Activated naive CD4-positive, alpha-beta T cell treated with anti-CD3 and anti-CD28 coated beads, Interleukin-2, amount 10 ng/mL, durations not matched to agents 7 days and 5 days (primary cell): Measurements from ENCODE around the gene WIPF1.

Source experiments
- CTCF ChIA-PET: fragments of 350-600 bp; sonication (Branson Sonifier 250); formaldehyde crosslinking; loops from one replicate; lab custom pipeline; 2021; ENCODE audit warnings: antibody characterized with exemption; lab: Charles Lee
- DNase-seq: peaks from one replicate; pipeline ENCODE4 v3.0.0-alpha.2; 2020
- H3K27ac Mint-ChIP-seq: one replicate; pipeline ENCODE4 v1.8.0; 2021; ENCODE audit warnings: mild to moderate bottlenecking, moderate library complexity, mixed read lengths
- H3K27me3 Mint-ChIP-seq: one replicate; pipeline ENCODE4 v1.8.0; 2021; ENCODE audit warnings: mild to moderate bottlenecking, mixed read lengths
- H3K36me3 Mint-ChIP-seq: one replicate; pipeline ENCODE4 v1.8.0; 2021; ENCODE audit warnings: mixed read lengths
- H3K4me1 Mint-ChIP-seq: one replicate; pipeline ENCODE4 v1.8.0; 2021; ENCODE audit warnings: mixed read lengths
- H3K4me3 Mint-ChIP-seq: one replicate; pipeline ENCODE4 v1.8.0; 2021; ENCODE audit warnings: mild to moderate bottlenecking, moderate library complexity, mixed read lengths
- H3K9me3 Mint-ChIP-seq: one replicate; pipeline ENCODE4 v1.8.0; 2021; ENCODE audit warnings: mixed read lengths

WIPF1 gene

DNA sequence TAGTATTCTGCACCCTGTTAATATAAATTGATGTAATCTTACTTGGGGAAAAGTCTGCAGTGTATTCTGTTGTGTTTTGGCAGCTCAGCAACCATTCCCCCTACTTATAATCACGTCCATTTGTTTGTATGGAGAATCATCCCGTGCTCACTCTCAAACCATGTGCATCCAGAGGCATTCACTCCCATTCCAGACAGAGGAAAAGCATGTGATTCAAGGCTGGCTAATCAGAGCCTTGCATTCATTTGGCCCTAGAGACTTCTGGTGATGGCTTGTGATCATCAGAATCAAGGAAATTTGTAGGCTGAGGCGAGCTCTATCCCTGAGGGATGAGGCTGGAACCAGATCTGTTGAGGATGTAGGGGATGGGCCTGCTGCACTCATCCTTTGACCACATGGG lies 5.1 kb upstream of the WIPF1 start:
- no peak for DNase-seq
- CTCF ChIA-PET = interaction anchor here (1.0 to 24.2 kb wide), 17 partner anchors 9 to 142 kb away, joined by 3 to 272 read pairs (median 5); no protein-coding TSS in a partner anchor
- H3K27me3 Mint-ChIP-seq = no peaks in the 10 kb centered on the region
- H3K27ac Mint-ChIP-seq = peak overlapping the region; percentile 71
- H3K9me3 Mint-ChIP-seq = peaks cover 4% of the 10 kb centered on the region
- H3K4me1 Mint-ChIP-seq = peaks cover 88% of the 10 kb centered on the region
- no peak overlapping the region for H3K4me3 Mint-ChIP-seq
- peaks cover 66% of the 10 kb centered on the region for H3K36me3 Mint-ChIP-seq

DNA sequence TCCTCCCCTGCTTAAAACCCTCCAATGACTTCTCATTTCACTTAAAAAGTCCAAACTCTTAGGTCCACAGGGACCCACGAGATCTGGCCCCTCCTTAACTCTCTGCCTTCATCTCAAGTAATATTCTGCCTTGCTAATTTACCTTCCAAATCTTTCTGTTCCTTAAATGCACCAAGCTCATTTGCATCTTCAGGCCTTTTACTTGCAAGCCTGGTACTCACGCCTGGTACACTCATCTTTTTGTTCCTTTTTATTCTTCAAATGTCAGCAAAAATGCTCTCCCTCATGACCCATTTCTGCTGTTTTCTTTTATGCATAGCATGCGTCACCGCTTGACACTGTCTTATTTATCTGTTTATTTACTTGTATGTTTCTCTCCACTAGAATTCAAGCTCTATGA lies 2.7 kb upstream of the WIPF1 start:
- Mint-ChIP-seq H3K9me3 (peaks cover 4% of the 10 kb centered on the region), H3K27me3 (no peaks in the 10 kb centered on the region), H3K27ac (peak overlapping the region; percentile 98), H3K4me1 (peaks cover 68% of the 10 kb centered on the region), H3K4me3 (no peak overlapping the region), H3K36me3 (peaks cover 70% of the 10 kb centered on the region)
- DNase-seq = no peak
- CTCF ChIA-PET = interaction anchor here (2.0 to 24.2 kb wide), 4 partner anchors 12 to 85 kb away, joined by 7 to 272 read pairs (median 41); no protein-coding TSS in a partner anchor

DNA sequence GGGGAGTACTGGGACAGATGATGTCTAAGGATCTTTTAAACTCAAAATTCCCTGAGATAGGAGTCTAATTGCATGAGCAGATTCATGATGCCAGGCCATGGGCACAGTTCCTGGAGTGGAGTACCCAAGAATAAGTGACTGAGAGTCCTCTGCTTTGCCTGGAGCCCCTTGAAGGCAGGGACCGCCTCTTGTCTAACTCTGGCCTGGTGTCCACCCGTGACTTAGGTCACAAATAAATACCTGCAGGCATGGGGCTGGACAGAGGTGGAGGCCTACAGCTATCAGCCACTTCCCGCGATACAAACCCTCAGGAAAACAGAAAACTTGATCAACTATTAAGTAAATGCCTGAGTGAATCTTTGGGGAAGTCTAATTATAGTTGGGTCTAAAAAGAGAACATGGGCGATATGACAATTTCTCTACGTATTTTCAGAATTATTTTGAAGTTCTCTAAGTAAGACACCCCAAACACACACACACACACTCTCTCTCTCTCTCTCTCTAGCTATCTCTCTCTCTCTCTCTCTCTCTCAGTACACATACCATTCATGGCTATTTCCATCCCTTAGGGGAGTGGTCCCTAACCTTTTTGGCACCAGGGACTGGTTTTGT lies 1.8 kb upstream of the WIPF1 start:
- H3K9me3 Mint-ChIP-seq = peaks cover 4% of the 10 kb centered on the region
- peak overlapping the region; percentile 98 for H3K27ac Mint-ChIP-seq
- H3K4me3 Mint-ChIP-seq = peak overlapping the region; percentile 91
- no peak for DNase-seq
- H3K27me3 Mint-ChIP-seq = no peaks in the 10 kb centered on the region
- CTCF ChIA-PET = interaction anchor here (0.7 to 24.2 kb wide), 7 partner anchors 13 to 137 kb away, joined by 3 to 272 read pairs (median 18); partner anchors contain the start of gene GPR155
- peaks cover 73% of the 10 kb centered on the region for H3K36me3 Mint-ChIP-seq
- H3K4me1 Mint-ChIP-seq = peaks cover 65% of the 10 kb centered on the region

DNA sequence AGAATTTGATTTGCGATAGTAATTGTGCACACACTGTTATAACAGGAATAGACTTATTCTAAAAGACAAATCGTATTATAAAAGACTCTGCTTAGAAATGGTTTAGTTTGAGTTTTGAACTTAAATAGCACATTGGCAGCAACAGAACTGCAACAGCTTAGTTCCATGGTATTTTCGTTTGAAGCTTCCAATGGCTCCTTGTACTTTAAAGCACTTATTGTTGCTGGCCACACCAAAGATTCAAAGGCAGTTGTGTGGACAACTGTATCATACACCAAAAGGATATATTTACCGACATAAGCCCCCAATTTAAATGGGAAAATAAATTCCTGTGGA lies 627 bp downstream of the WIPF1 start:
- CTCF ChIA-PET = interaction anchor here (1.0 to 24.2 kb wide), 5 partner anchors 10 to 100 kb away, joined by 3 to 272 read pairs (median 4); no protein-coding TSS in a partner anchor
- no peak for DNase-seq

DNA sequence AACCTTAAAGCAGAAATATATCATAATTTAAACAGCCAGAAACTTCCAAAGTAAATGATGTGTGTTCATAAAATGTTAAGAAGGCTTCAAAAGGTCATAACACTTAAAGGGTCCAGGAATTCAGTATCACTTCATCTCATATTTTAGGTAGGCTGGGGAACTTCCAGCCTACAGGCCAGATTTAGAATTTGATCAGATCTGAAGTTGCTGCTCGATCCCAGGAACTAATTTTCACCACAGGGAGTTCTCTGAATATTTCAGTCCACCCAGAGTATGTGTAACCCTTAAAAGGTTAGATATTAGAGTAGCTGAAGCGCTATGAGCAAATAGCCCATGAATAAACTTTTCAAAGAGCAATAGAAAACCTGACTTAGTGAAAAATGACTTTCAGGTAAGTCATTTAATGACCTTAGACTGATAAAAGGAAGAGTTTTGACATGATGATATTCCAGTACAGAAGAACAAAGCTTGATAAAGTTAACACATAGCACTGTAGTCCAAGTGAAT lies 1.7 kb downstream of the WIPF1 start:
- peaks cover 74% of the 10 kb centered on the region for H3K36me3 Mint-ChIP-seq
- peak overlapping the region; percentile 98 for H3K27ac Mint-ChIP-seq
- CTCF ChIA-PET = interaction anchor here (1.0 to 24.2 kb wide), 3 partner anchors 13 to 89 kb away, joined by 3 to 272 read pairs (median 20); no protein-coding TSS in a partner anchor
- peaks cover 4% of the 10 kb centered on the region for H3K9me3 Mint-ChIP-seq
- H3K27me3 Mint-ChIP-seq = no peaks in the 10 kb centered on the region
- H3K4me1 Mint-ChIP-seq = peaks cover 52% of the 10 kb centered on the region
- peak overlapping the region; percentile 91 for H3K4me3 Mint-ChIP-seq
- no peak for DNase-seq

More for the DNA sequence above, 627 bp downstream of the WIPF1 start:
- peaks cover 74% of the 10 kb centered on the region for H3K36me3 Mint-ChIP-seq
- peak overlapping the region; percentile 91 for H3K4me3 Mint-ChIP-seq
- H3K4me1 Mint-ChIP-seq = peaks cover 52% of the 10 kb centered on the region
- H3K27ac Mint-ChIP-seq = peak overlapping the region; percentile 98
- H3K9me3 Mint-ChIP-seq = peaks cover 4% of the 10 kb centered on the region
- no peaks in the 10 kb centered on the region for H3K27me3 Mint-ChIP-seq

DNA sequence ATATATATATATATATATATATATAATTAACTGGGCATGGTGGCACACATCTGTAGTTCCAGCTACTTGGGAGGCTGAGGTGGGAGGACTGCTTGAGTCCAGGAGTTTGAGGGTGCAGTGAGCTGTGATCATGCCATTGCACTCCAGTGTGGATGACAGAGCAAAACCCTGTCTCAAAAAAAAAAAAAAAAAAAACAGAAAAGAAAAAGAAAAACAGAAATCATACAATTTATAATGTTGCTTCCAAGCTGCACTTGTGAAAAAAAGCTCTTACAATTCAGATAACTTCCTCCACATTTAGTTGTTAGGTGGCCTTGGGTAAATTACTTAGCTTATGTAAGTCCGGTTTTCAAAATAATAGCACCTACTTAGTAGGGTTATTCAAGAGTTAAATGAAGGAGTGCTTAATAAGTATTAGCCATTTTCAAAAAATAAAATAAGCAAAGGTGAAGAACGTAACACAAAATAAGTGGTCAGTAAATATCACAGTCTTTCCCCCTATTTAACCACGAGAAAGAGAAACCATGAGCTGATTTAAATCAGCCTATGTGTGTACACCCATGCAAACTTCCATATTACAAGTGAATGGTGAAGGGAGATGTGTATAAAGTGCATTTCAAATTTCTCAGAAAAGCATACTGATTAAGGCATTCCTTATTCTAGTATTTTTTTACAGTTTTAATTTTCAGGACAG lies 2.3 kb downstream of the WIPF1 start:
- Mint-ChIP-seq H3K4me1 (peaks cover 52% of the 10 kb centered on the region), H3K36me3 (peaks cover 76% of the 10 kb centered on the region), H3K4me3 (peak overlapping the region; percentile 91), H3K27ac (peak overlapping the region; percentile 98), H3K9me3 (peaks cover 4% of the 10 kb centered on the region), H3K27me3 (no peaks in the 10 kb centered on the region)
- DNase-seq = no peak
- CTCF ChIA-PET = interaction anchor here (2.5 to 24.2 kb wide), 3 partner anchors 8 to 90 kb away, joined by 25 to 272 read pairs (median 26); no protein-coding TSS in a partner anchor

DNA sequence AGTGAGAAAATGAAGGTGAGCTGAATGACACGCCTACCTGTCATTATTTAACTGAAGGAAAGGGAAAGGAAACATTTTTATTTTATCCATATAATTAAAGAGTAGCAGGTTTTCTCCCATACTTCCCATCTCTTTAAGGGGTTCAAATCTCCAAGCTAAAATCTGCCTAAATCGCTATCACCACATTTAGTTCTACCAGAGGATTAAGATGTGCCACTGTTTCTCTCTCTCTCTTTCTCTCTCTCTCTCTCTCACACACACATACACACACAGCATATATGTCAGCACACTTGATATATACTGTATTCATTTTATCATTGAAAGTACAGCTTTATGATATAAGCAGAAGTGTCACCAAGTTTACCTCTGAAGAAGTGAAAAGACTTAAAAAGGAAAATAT lies 3.1 kb downstream of the WIPF1 start:
- Mint-ChIP-seq H3K36me3 (peaks cover 74% of the 10 kb centered on the region), H3K9me3 (peaks cover 2% of the 10 kb centered on the region), H3K4me3 (peak overlapping the region; percentile 91), H3K27ac (peak overlapping the region; percentile 98), H3K4me1 (peaks cover 50% of the 10 kb centered on the region), H3K27me3 (no peaks in the 10 kb centered on the region)
- DNase-seq = no peak
- CTCF ChIA-PET = interaction anchor here (1.2 to 24.2 kb wide), 7 partner anchors 9 to 91 kb away, joined by 3 to 272 read pairs (median 7); no protein-coding TSS in a partner anchor

DNA sequence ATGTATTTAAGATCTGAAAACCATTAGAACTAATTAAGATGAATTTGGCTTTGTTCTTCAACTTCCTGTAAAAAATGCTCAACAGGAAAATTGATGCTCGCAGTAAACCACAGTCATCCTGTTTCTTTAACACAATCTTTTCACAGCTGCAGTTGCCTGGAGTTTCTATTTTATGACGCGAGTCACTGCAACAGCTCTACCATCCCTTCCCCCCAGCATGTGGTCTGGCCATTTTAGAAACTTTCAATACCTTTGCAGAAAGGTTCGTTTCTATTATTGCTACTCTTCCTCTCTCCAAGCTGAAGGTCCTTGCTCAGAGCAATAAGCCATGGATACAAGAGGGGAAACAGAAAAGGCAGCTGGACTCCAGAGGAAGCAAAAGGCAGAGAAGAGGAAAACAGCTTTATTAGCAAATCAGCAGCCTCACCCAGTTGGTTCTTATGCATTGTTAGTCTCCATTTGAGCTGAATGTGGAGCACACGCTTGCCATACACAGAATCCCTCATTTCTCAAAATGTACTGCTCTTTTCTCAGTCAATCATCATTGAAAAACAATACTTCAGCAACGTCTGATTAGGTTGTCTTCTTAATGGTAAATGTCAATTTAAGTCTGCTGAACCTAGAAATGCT lies 3.9 kb downstream of the WIPF1 start:
- no peaks in the 10 kb centered on the region for H3K9me3 Mint-ChIP-seq
- H3K4me1 Mint-ChIP-seq = peaks cover 50% of the 10 kb centered on the region
- H3K27ac Mint-ChIP-seq = peak overlapping the region; percentile 98
- peaks cover 76% of the 10 kb centered on the region for H3K36me3 Mint-ChIP-seq
- peak overlapping the region; percentile 91 for H3K4me3 Mint-ChIP-seq
- H3K27me3 Mint-ChIP-seq = no peaks in the 10 kb centered on the region
- CTCF ChIA-PET = interaction anchor here (1.2 to 24.2 kb wide), 8 partner anchors 9 to 91 kb away, joined by 3 to 272 read pairs (median 6); no protein-coding TSS in a partner anchor
- peak; percentile 83 for DNase-seq

DNA sequence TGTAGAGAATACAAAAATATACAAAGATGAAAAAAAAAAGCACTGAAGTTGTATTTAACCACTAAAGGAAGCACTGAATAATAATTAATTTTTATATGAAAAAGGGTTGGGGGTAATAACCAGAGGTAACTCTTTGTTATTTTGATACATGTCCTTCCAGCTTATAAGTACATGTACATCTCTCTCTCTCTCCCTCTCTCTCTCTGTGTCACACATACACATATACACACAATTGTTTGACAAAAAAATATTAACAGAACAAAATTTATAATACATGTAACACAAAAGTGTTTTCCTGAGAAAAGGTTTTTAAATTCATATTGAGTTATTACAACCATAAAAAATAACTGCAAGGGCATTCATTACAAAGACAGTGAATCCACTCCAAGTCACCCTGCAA lies 4.6 kb downstream of the WIPF1 start:
- Mint-ChIP-seq H3K4me1 (peaks cover 51% of the 10 kb centered on the region), H3K27ac (peak overlapping the region; percentile 98), H3K9me3 (no peaks in the 10 kb centered on the region), H3K36me3 (peaks cover 80% of the 10 kb centered on the region), H3K27me3 (no peaks in the 10 kb centered on the region), H3K4me3 (peak overlapping the region; percentile 91)
- DNase-seq = no peak
- CTCF ChIA-PET = interaction anchor here (1.2 to 24.2 kb wide), 5 partner anchors 10 to 92 kb away, joined by 5 to 272 read pairs (median 25); no protein-coding TSS in a partner anchor

DNA sequence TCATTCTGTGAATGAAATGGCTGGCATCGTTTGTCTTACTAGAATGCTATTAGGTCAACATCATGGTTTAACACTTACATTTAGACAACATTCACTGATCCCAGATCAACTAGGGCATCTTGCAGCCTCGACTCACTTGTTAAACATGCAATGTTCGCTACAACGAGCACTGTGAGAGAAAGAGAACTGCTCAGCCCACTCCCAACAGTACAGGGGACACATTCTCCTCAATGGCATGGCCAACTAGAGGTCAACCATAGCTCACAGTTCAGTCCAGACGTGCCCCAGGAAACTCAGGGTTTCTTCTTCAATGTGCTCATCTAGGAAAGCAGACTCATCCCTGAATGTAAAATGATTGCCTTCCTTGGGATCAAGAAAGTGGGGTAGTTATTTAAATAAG lies 5.9 kb downstream of the WIPF1 start:
- H3K4me3 Mint-ChIP-seq = peak overlapping the region; percentile 43

DNA sequence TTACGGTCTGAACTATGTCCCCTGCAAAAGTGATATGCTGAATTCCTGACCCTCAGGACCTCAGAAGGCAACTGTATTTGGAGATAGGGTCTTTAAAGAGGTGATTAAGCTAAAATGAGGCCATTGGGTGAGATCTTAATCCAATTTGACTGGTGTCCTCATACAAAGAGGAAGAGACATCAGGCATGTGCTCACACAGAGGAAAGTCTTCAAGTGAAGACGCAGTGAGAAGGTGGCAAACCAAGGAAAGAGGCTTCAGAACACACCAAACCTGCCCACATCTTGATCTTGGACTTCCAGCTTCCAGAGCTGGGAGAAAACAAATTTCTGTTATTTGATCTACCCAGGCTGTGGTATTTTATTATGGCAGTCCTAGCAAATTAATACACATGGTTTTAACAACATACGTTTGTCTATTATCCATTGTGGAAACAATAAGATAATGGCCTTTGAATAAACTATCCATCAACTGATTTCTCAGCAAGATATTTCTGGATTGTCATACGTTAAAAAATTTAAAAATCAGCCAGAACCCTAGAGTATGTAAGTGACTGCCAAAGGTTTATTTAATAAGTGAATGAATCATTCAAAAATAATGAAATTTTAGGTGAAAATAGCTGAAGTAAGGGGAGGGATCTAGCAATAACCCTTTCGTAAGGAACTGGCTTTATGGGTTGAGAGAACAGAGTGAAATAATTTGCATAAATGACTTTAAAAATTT lies 6.5 kb downstream of the WIPF1 start:
- Mint-ChIP-seq H3K36me3 (peaks cover 73% of the 10 kb centered on the region), H3K4me3 (peak overlapping the region; percentile 24), H3K27ac (peak overlapping the region; percentile 80), H3K4me1 (peaks cover 65% of the 10 kb centered on the region), H3K9me3 (no peaks in the 10 kb centered on the region), H3K27me3 (no peaks in the 10 kb centered on the region)
- CTCF ChIA-PET = interaction anchor here (1.2 to 24.2 kb wide), 3 partner anchors 12 to 94 kb away, joined by 3 to 272 read pairs (median 25); no protein-coding TSS in a partner anchor
- DNase-seq = no peak

More for the DNA sequence above, 5.9 kb downstream of the WIPF1 start:
- Mint-ChIP-seq H3K9me3 (no peaks in the 10 kb centered on the region), H3K36me3 (peaks cover 77% of the 10 kb centered on the region), H3K4me1 (peaks cover 59% of the 10 kb centered on the region), H3K27ac (peak overlapping the region; percentile 80), H3K27me3 (no peaks in the 10 kb centered on the region)
- CTCF ChIA-PET = interaction anchor here (1.2 to 24.2 kb wide), 3 partner anchors 11 to 93 kb away, joined by 3 to 272 read pairs (median 25); no protein-coding TSS in a partner anchor
- DNase-seq = no peak

DNA sequence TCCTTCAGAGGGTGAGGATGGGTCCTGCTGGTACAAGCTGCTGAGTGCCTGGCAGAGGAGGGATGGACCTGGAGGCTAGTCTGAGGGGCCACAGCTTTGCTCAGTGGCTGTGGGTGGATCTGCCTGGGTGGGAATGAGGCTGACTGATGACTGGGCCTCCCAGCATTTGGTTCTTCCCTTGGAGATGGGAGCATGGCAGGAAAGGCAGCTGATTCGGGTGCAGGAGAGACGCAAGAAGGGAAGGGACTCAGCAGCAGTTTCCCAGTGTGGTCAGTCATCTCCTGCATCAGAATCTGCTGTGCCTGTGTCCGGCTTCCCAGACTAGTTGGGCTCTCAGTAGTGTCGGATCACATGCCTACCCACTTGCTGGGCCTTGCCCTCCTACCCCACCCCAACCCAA lies 7.3 kb downstream of the WIPF1 start:
- no peak for DNase-seq
- no peak overlapping the region for H3K4me3 Mint-ChIP-seq

DNA sequence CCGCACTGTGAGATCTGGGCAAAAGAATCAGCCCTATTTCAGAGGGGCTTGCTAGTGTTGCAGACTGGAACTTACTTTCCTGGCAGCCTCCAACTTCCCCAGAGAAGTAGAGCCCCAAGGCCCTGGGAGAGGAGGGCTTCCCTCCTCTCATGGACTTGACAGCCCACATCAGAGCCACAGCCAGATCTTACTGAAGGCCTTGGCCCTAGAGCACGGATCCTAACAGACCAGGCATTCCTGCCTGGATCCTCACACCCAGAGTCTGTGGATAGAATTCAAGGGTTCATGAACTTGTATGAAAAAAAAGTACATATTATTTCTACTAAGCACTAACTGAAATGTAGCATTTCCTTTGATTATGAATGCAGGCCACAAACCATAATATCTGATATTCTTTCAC lies 8.3 kb downstream of the WIPF1 start:
- Mint-ChIP-seq H3K27ac (peak overlapping the region; percentile 86), H3K4me3 (peak overlapping the region; percentile 22), H3K9me3 (no peaks in the 10 kb centered on the region), H3K4me1 (peaks cover 78% of the 10 kb centered on the region), H3K27me3 (no peaks in the 10 kb centered on the region), H3K36me3 (peaks cover 73% of the 10 kb centered on the region)
- DNase-seq = no peak
- CTCF ChIA-PET = interaction anchor here (1.1 to 24.2 kb wide), 2 partner anchors 44 to 96 kb away, joined by 3 to 272 read pairs; no protein-coding TSS in a partner anchor

More for the DNA sequence above, 7.3 kb downstream of the WIPF1 start:
- Mint-ChIP-seq H3K27me3 (no peaks in the 10 kb centered on the region), H3K36me3 (peaks cover 71% of the 10 kb centered on the region), H3K9me3 (no peaks in the 10 kb centered on the region), H3K27ac (peak overlapping the region; percentile 80), H3K4me1 (peaks cover 71% of the 10 kb centered on the region)
- CTCF ChIA-PET = interaction anchor here (24.2 kb wide), 1 partner anchor 95 kb away, joined by 272 read pairs; no protein-coding TSS in a partner anchor
